ENCODE results near the gene C1QL1.

- TF ChIP-seq POLR2A (IDR thresholded peaks at IDR 0.05; ENCODE audit: low read depth, low read length): no peak
- no peak for TF ChIP-seq CTCF (IDR thresholded peaks at IDR 0.05; ENCODE audit: extremely low read depth in 1 of 2, insufficient read depth in 1 of 2, low read depth in 1 of 2, low read length in 2 of 2)
- no peak for TF ChIP-seq EZH2 (IDR thresholded peaks at IDR 0.05; ENCODE audit: borderline replicate concordance, low read depth, low read length, severe bottlenecking)
- no peak for TF ChIP-seq POLR2AphosphoS5 (IDR thresholded peaks at IDR 0.05; ENCODE audit: insufficient read depth, low read depth, low read length)
- no peak for TF ChIP-seq MYC (IDR thresholded peaks at IDR 0.05; ENCODE audit: low read depth, low read length)
- no peak for TF ChIP-seq MAX (IDR thresholded peaks at IDR 0.05; ENCODE audit: insufficient read depth, insufficient read length)
- TF ChIP-seq FOS (IDR thresholded peaks at IDR 0.05; ENCODE audit: borderline replicate concordance, insufficient read depth, low read length): no peak
- TF ChIP-seq JUN (IDR thresholded peaks at IDR 0.05; ENCODE audit: borderline replicate concordance, insufficient read depth, insufficient read length, low read depth): no peak
Observed at GRCh38 chr17:44921122-44921882, 46.8 kb downstream of the C1QL1 start.
